ENCODE results near the gene SEMA3C.

DNA sequence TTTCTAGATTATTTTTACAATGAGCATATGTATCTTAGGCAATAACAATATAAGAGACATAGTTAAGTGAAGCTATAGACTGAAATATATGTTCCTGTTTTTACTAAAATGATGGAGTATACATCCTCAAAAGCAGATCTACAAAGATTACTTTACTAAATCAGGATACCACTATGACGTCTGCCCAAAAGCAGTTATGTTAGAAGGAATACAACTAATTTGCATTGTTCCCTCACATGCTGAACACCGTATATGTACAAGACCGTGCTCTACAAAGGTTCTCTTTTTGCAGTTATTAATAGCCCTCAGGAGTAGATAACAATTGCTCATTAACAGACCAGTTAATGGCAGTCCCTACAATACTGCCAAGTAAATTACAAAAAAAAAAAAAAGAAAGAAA lies 143.0 kb downstream of the SEMA3C start:
- TF ChIP-seq POLR2AphosphoS5 (IDR thresholded peaks at IDR 0.05): no peak
- TF ChIP-seq POLR2A (IDR thresholded peaks at IDR 0.05): no peak

Data from spleen (tissue), 3 donors.